ENCODE results near the gene TMEM244. TPM values are rescaled to one million over a fixed set of nuclear protein-coding genes. Genes with fewer than 3 reads are reported as not detected.

The TMEM244 gene
- total and polyA plus RNA-seq, 9 of the 15 experiments (the other 6 are each of a cell fraction or from before 2014, with no cell fraction given): not detected

- TF ChIP-seq POLR2AphosphoS5 (IDR thresholded peaks at IDR 0.05; ENCODE audit: control insufficient read depth, insufficient read depth, low read depth, low read length): no peak
- no peak for TF ChIP-seq TFAM (CRISPR knock-in tag; conservative IDR thresholded peaks at IDR 0.05)
- TF ChIP-seq NR3C1 (CRISPR knock-in tag; IDR thresholded peaks at IDR 0.05): no peak
- TF ChIP-seq ZNF395 (CRISPR knock-in tag; IDR thresholded peaks at IDR 0.05): no peak
- TF ChIP-seq RCOR1 (IDR thresholded peaks at IDR 0.05; ENCODE audit: borderline replicate concordance in 1 of 2, low read depth in 2 of 2, low read length in 2 of 2): peak in 1 of 2 experiments; percentile 89; a peak in 2 of 4 replicates
- no peak for TF ChIP-seq ZNF212 (CRISPR knock-in tag; IDR thresholded peaks at IDR 0.05)
- TF ChIP-seq DPF2 (IDR thresholded peaks at IDR 0.05): peak; percentile 85
- no peak for TF ChIP-seq GABPB1 (CRISPR knock-in tag; IDR thresholded peaks at IDR 0.05)
- TF ChIP-seq PHF20 (IDR thresholded peaks at IDR 0.05; ENCODE audit: partially characterized antibody): no peak
- TF ChIP-seq PRMT5 (CRISPR knock-in tag; IDR thresholded peaks at IDR 0.05): no peak
- no peak for TF ChIP-seq STAT6 (CRISPR knock-in tag; IDR thresholded peaks at IDR 0.05)
- no peak for TF ChIP-seq TAF7 (tag; IDR thresholded peaks at IDR 0.05)
- no peak for TF ChIP-seq RERE (CRISPR knock-in tag; IDR thresholded peaks at IDR 0.05; ENCODE audit: borderline replicate concordance)
- TF ChIP-seq ZNF354B (CRISPR knock-in tag; IDR thresholded peaks at IDR 0.05): no peak
- TF ChIP-seq GTF2E2 (tag; IDR thresholded peaks at IDR 0.05): no peak
- no peak for TF ChIP-seq TFE3 (CRISPR knock-in tag; IDR thresholded peaks at IDR 0.05)
- TF ChIP-seq NCOA2 (IDR thresholded peaks at IDR 0.05; ENCODE audit: partially characterized antibody in 2 of 2): no peak
These were observed 7.0 kb downstream of the TMEM244 start (continued) for GRCh38 chr6:129853996-129854711.

All from K562 (cell line).